ENCODE measurements around the gene HOXB5.

Gene HOXB5

DNA sequence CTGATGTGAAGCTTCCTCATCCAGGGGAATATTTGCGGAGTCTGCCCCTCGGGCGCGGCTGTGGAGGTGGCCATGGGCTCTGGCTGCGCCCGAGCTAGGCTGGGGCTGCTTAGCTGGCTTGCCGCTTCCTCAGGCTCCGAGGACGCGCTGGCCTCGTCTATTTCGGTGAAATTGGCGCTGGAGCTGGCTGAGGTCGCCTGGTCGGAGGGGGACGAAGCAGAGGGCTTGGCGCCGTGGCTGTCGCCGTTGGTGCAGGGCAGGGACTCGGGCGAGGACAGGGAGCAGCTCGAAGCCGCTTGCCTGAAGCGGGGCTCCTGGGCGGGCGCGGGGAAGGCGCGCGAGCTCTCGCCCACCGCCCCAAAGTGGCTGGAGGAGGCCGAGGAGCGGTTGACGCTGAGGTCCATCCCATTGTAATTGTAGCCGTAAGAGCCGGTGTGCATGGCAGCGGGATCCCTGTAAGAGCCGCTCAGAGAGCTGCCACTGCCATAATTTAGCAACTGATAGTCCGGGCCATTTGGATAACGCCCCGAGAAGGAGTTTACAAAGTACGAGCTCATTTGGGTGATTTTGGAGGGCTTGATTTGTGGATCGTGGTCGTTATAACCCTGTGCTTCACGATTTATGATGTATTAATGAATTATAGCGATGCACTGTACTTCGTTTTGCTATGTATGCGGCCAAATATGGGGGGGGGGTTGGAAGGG lies at the start of gene HOXB5:
Gene HOXB5, minus strand, starts transcription at position 654 of the 704 bp plus-strand sequence. Its CDS starts 97 bp downstream, at position 557.
- H3K4me3 ChIP-seq (ENCODE audit: low read depth, low read length) = no peak within 1 kb of the TSS

DNA sequence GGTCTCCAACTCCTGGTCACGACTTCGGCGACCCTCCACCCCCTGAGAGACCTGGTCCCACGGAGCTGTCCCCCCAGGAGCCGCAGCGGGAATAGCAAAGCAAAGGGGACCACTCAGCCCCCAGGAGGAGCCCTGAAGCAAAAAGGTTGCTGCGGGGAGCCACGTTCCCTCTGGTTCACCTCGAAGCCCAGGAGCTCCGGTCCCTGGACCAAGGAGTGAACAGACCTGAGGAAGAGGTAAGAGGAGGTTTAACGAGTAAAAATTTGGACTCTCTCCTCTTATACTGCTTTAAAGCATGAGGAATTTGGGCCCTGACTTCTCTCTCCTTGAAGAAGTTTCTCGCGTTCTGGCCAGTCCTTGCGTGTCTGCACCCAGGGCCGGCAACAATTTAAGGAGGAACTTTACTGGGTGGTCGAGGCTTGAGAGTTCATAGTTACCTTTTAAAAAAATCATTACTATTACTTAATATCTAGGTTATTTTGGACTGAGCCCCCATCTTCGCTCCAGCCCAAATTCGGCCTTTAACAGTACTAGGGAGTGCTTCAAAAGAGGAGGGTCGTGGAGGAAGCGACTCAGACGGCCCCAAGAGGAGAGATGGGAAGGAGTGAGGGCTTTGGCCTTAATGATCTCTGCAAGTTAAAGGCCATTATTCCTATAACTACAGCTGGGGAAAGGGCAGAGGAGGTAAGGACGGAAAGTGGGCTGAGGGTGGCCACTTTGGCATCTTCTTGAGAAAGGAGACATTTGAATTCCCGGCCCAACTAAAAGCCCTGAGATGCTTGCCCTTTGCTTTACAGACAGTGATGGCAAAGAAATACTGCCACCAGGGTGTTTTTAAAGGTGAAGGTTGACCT lies 49.5 kb upstream of the HOXB5 start:
- no peak overlapping the region for H3K4me3 ChIP-seq (ENCODE audit: low read depth, low read length)

DNA sequence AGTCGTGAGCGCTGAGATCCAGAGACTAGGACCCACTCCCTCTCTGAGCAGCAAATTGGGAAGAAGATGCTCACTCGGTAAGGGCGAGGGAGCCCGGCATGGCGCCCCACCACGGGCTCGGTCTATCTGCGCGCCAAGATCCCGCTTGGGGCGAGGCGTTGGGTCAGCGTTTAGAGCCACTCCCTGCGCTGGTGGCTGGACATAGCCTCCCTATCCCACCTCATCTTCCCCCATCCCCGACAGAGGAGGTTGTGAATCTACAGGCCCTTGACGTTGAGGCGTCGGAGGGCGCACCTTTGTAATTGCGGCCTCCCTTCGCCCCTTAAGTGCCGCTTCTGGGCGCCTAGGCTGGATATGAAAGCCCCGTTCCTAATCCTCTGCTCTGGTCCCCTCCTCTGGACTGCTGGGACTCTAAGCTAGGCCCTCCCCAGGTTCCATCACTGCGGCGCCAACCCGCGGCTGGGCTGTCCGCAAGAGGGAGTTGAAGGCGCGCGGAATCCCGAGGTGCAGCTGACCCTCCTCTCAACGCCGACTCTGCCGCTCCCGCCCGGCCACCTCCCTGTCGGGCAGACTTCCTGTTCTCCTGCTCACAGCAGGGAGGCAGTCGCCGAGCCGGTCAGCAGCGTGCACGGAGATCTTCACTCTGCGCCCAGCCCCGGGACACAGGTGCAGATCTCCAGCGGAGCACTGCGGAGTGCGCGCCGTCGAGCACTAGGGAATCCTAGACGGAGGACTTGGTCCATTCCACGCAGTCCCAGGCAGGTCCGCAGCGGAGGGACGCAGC lies 48.7 kb upstream of the HOXB5 start:
- H3K4me3 ChIP-seq (ENCODE audit: low read depth, low read length) = no peak overlapping the region

DNA sequence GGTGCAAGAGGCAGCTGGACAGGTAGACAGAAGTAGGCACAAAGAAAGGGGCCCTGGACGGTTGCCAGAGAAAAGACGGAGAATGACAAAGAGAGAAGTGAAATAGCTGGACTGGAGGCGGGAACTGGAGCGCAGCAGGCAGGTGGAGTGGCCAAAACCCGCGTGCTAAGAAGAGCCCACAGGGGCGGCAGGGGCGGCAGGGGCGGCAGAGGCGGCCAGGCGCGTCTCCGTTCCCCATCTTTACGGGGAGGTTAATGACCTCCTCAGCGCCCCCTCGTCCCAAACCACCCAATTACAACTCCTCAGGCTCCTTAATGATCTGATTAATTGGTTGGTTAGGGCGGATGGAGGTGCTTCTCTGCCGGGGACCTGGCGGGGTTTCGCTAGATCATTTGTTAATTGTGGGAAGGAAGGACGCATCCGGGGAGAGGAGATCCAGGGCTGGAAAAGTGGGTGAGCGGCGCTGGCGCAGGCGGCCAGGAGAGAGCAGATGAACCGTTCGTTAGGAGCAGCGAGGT lies 48.0 kb upstream of the HOXB5 start:
- H3K4me3 ChIP-seq (ENCODE audit: low read depth, low read length) = no peak overlapping the region

DNA sequence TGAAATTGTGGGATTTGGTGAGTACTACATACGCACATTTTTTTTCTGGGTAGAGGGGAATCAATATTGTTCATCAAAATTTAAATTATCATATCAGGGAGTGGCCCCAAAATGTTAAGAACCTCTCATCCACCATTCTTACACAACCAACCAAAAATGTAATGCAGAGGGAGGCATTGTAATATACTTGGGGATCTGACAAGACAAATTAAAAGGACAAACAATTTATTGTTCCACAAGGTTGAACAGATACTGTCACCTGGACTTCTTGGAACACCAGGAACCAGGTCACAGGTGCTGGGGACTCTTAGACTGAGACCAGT lies 47.2 kb upstream of the HOXB5 start:
- no peak overlapping the region for H3K4me3 ChIP-seq (ENCODE audit: low read depth, low read length)

DNA sequence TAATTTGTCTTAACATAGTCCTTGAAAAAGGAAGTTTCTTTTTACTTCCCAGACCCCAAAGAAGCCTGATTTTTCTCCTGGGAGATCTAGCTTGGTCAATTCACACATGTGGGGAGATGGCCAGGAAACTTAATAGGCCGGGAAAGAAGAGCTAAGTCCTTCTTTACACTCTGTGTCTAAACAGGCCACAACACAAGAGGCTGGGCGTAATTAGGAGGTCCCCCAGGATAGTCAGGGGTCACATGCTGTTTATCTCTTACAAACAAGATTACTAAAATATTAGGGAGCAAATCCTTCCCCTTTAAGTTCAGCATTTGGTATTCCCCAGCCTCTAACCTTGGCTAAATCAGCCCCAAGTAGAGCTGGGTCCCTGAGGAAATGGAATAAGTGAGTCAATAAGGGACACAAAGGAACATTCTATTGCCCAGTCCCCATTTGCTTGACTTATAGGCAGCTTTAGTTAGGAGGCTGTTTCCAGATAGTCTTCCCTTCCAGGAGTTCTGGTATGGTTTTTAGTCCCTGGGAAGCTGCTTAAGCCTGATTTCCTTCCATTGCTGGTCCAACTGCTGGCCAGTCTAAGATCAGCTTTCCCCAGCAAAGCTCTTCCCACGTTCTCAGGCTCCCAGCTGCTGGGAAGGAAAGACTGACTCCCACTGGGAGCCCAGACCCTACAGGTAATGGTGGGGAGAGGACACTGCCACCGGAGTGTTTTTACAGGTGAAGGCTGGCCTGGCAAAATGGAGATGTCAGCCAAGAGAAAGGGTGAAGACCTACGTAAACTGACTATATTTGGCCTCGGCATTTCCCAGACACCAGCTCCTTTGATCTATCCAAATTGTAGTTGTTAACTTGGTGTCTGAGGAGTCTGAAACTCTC lies 46.6 kb upstream of the HOXB5 start:
- no peak overlapping the region for H3K4me3 ChIP-seq (ENCODE audit: low read depth, low read length)

DNA sequence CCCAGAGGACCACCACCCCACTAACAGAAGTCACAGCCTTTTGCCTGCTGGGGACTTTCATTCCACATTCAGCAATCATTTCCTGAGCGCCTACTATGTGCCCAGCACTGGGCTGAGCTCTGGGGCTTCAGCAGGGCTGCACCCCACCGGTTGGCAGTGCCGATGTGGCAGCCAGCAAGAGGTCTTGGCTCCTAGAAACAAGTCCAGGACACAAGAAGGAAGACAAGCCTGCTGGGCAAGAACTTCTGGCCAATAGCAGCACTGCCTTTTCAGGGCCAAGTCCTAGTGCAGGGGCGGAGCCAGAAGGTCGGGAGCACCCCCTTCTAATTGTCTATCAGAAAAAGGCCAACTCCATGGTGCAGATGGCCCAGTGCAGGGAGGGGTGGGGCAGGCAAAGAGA lies 45.6 kb upstream of the HOXB5 start:
- H3K4me3 ChIP-seq (ENCODE audit: low read depth, low read length) = no peak overlapping the region

DNA sequence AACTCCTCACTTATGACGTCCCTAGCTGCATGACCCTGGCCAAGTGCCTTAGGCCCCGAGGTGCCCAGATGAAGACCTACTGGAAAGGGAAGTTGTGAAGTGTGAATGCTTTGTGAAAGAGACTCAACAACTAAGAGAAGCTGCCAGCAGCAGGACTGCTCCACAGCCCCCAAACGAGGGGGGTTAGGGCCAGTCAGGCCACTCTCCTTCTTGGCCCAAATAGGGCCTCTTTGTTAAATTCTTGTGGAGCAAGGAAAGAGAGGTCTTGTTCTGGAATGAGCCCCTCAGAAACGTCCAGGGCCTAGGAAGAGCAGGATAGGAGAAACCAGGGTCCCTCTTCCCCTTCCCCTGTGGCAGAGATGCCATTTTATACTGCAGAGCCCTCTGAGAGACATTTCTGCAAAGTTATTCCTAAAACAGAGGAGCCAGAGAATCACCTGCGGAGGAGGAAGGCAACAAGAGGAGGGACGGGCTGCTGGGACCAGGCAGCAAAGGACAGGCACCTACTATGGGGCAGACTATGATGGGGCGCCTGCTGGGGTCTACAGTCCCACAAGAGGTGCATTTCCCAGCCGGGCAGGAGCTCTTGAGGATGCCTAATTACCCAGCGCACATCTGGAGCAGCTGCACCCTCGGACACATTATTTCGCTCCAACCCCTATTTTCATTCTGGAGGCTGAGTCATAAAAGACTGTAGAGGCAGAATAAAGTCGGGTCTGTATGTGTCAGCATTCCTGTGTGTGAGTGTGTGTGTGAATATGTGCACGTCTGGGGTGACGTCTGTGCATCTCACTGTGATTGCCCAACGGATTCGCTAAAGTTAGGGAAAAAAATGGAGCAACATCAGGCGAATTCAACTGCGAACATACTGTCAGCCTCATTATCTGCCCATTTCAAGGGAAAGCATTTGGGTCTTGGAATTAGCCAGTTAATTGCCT lies 44.0 kb upstream of the HOXB5 start:
- H3K4me3 ChIP-seq (ENCODE audit: low read depth, low read length) = no peak overlapping the region

DNA sequence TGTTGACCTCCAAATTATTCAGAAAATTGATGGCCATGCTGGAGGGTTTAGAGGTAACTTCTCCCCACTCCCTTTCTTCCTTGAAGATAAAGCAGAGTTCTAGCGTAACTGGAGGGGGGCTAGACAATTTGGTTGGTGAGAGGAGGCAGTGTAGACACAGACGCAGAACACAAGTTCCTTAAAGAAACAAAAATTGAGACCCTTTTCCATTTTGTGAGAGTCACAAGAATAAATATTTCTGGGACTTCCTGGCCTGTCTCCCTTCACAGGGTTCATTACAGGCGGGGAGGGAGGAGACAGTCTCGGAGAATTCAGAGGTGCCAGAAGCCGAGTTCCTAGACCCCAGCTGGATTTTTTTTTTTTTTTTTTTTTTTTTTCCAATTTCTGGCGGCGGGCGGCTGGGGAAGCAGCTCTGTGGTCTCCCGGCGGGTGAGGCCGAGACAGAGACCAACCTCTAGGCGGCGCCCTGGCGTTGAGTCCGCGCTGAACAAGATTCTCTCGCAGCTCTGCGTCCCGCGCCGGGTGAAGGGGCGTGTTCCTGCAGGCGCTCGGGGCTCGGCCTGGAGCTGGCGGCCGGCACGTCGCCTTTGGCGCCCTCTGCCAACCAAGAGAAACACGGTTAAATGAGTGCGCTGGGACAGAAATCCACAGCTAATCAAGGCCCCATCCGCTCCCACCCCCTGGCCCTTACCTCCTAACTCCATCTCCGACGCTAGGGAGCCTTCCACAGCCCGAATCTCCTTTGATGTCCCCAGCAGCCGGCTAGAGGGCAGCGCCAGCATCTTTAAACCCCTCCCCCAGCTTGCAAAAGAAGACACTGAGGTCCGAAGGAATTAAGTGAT lies 42.8 kb upstream of the HOXB5 start:
- H3K4me3 ChIP-seq (ENCODE audit: low read depth, low read length) = no peak overlapping the region

DNA sequence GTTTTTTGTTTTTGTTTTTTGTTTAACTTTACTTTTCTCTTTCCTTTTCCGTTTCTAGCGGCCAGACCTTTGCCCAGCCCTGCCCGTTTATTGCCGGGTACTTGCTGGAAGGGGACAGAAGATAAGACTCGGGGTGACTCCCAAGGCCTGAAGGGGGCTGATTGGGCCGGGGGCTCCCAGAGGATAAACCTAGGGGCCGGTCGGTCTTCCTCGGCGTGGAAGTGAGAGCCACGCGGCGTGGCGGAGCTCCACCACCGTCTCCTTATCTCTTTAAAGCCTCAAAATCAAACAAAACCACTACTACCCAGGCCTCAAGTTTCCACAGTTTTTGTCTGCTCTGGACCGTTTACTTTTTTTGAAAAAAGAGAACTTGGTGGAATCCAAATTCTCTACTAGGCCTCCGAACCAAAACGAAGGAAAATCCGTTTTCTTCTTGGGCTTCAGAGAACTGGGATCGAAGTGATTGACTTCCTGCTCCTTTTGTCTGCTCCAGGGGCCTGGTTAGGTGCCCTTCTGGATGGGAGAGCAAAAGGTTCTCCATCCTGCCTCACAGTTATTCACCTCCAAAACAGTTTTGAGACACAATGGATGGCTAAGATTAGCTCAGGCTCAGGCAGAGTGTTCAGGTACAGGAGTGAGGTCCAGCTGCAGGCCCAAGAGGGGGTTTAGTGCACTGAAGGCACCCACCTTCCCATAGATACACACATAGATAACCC lies 41.1 kb upstream of the HOXB5 start:
- no peak overlapping the region for H3K4me3 ChIP-seq (ENCODE audit: low read depth, low read length)

DNA sequence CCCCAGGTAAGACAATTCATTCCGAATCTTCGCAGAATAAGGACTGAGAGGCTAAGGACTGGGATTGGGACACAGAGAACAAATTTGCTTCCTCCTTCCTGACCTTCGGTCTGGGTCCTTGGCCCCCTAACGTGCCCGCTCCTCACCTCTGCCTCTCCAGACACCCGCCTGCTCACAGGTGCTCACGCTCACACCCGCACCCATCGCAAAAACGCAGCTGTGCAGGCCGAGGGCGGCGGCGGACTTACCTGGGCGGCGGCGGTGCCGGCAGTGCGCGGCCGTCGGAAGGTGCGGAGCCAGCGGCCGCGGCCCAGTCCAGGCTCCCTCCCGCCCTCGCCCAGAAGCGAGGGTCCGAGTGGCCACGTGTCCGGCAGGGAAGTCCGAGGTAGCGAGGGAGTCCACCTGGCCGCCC lies 39.7 kb upstream of the HOXB5 start:
- H3K4me3 ChIP-seq (ENCODE audit: low read depth, low read length) = no peak overlapping the region

DNA sequence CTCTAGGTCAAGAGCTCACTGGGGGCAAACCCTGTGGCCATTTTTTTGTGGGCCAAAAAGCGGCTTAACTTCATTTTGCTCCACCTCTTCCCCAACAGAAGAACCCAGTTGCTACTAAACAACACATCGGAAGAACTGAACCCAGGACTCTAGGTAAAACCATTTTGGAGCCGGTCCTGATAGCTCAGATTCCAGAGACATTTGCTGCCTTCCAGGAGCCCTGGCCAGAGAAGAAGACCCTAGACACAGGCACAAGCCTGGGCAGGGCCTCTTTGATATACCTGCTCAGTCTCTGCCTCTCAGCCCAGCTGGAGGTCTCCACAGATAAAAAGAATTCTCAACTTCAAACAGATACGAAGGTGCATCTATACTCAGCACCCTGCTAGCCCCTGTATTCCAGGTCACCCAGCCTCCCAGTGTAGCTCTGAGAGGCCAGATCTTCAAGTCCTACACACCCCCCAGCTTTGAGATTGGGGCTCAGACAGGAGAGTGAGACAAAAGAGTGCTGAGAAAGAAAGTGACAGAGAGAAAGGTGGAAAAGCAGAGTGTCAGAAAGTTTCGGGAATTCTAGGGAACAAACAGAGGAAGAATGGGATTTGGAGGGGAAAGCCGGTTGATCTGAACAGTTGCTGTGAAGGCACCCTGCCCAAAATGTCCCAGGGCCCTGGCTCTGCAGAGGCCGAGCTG lies 39.1 kb upstream of the HOXB5 start:
- no peak overlapping the region for H3K4me3 ChIP-seq (ENCODE audit: low read depth, low read length)

DNA sequence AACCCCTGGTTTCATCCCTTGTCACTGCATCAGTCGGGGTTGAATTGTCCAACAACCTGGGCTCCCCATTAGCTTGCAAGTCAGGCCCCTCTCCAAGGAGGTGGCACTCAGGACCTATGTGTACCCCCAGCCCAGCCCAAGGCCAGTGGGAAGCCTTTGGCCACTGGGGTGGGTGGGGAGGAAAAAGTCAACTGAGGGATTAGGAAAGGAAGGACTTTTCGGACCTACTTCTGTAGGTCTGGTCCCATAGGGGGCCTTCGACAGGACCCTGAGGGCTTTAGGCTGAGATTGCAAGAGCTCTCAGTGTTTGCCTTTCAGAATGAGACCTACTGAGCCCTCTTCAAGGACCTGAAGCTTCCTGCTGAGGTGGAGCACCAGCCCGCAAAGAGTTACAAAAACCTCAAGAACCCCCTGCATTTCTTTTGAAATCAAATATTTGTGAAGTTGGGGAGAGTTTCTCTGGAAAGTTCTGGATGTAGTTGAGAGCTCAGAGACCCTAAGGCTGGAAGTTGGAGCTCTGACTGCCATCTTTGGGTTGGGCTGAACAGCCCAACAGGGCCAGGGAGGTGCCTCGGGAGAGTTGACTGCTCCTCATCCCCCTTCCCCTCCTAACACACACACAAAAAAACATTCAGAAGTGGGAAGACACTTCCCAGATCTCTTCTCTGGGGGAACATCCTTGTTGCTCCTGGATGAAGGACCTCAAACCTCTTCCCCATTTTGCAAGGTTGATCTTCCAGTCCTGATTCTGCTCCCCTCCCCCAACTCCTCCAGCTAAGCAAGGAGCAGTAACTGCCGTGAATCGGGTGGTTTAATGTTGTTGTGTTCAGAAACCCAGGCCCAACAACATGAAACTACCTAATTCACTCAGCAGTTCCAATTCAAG lies 38.4 kb upstream of the HOXB5 start:
- H3K4me3 ChIP-seq (ENCODE audit: low read depth, low read length) = no peak overlapping the region

DNA sequence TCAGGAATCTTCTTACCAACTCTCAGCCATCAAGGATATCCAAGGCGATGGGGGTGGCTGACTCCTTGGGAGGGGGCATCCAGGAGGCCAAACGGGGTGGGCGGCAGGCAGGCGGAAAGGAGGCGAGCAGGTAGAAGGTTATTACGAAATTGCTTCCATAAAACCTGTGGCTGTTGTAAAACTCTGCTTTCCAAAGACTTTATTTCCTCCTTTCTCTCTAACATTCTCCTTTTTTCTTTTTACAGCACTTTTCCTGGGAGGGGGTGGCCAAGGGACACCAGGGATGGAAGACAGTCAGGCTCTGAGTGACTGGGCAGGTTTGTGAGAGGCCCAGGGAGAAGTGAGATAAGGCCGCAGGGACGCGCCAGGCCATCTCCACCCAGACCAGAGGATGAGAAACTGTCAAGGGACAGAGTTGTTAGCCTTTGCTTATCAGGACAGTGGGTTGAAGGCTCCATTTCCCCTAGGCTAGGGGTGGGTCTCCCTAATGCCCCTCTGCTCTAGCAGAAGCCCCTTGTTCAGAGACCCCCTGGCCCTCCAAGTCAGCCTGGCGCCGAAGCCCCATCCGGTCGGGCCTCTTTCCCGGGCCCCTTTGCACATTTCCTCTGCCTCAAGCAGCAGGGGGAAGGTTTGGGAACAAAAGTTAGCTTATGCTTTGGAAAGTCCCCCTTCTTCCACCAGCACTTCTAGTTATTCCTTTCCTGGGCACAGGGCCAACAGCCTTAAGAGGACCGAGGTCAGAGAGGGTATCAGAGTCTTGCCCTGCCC lies 37.5 kb upstream of the HOXB5 start:
- H3K4me3 ChIP-seq (ENCODE audit: low read depth, low read length) = no peak overlapping the region
